ENCODE results near the gene MYH7. TPM values are rescaled to one million over a fixed set of nuclear protein-coding genes. Genes with fewer than 3 reads are reported as not detected.

The MYH7 gene
- total RNA-seq, 5 donors from 2014 or later (not counting 1 experiment from before 2014, with no cell fraction given) = not detected

- DNase-seq (no peak), ATAC-seq (replicated peaks in 1 of 4) (no peak)
- Mint-ChIP-seq H3K4me3 (no peak overlapping the region), H3K36me3 (no peaks in the 10 kb centered on the region), H3K9me3 (no peaks in the 10 kb centered on the region), H3K27me3 (peaks cover 31 to 46% of the 10 kb centered on the region in 2 donors), H3K27ac (no peak overlapping the region), H3K4me1 (peaks cover 0 to 5% (median 2%) of the 10 kb centered on the region in 3 donors)
- CTCF ChIA-PET = no interaction called here
- Histone ChIP-seq H3K36me3 (ENCODE audit: control insufficient read depth in 2 of 2, extremely low read depth in 1 of 2, insufficient read depth in 1 of 2, low read length in 1 of 2) (no peaks in the 10 kb centered on the region), H3K4me1 (ENCODE audit: control insufficient read depth in 1 of 2, extremely low read depth in 1 of 2, insufficient read depth in 2 of 2, low read length in 2 of 2) (peaks cover 0 to 2% of the 10 kb centered on the region in 2 experiments), H3K9me3 (no peaks in the 10 kb centered on the region), H3K4me3 (ENCODE audit: control insufficient read depth in 1 of 2, extremely low read depth in 1 of 2, low read length in 1 of 2) (no peak overlapping the region), H3K27me3 (replicated peaks in 1 of 2; ENCODE audit: control insufficient read depth in 2 of 2, extremely low read depth in 1 of 2, insufficient read depth in 2 of 2, low read length in 1 of 2) (peaks cover 11 to 50% of the 10 kb centered on the region in 2 experiments), H3K27ac (ENCODE audit: low read length) (no peak overlapping the region)
- POLR2A ChIA-PET = no interaction called here
- WGBS (ENCODE audit: insufficient coverage) = 3% methylated on average over 27 of the region's 51 CpGs
Measured at GRCh38 chr14:23365732-23366425, 69.6 kb downstream of the MYH7 start.

GRCh38 chr14:23365036-23365731 lies 70.3 kb downstream of the MYH7 start, which contains the start of gene EFS:
EFS (minus strand) TSS chr14:23365172; CDS start chr14:23365025, 147 bp downstream.
- Mint-ChIP-seq H3K4me3 (no peak within 1 kb of the TSS), H3K9me3 (no peaks in the 10 kb centered on the region), H3K4me1 (peaks cover 0 to 5% (median 2%) of the 10 kb centered on the region in 3 donors), H3K36me3 (no peaks in the 10 kb centered on the region), H3K27ac (no peak within 1 kb of the TSS), H3K27me3 (peaks cover 32 to 51% of the 10 kb centered on the region in 2 donors)
- H3K36me3 ChIP-seq (ENCODE audit: control insufficient read depth in 2 of 2, extremely low read depth in 1 of 2, insufficient read depth in 1 of 2, low read length in 1 of 2) = no peaks in the 10 kb centered on the region
- ATAC-seq (replicated peaks in 1 of 4) (no peak), DNase-seq (no peak)
- H3K27me3 ChIP-seq (replicated peaks in 1 of 2; ENCODE audit: control insufficient read depth in 2 of 2, extremely low read depth in 1 of 2, insufficient read depth in 2 of 2, low read length in 1 of 2) = peaks cover 11 to 49% of the 10 kb centered on the region in 2 experiments
- POLR2A ChIA-PET = no interaction called here
- WGBS (ENCODE audit: insufficient coverage) = 4% methylated on average over 66 of the region's 74 CpGs
- H3K9me3 ChIP-seq = no peaks in the 10 kb centered on the region
- no peak within 1 kb of the TSS for H3K4me3 ChIP-seq (ENCODE audit: control insufficient read depth in 1 of 2, extremely low read depth in 1 of 2, low read length in 1 of 2)
- no peak within 1 kb of the TSS for H3K27ac ChIP-seq (ENCODE audit: low read length)
- H3K4me1 ChIP-seq (ENCODE audit: control insufficient read depth in 1 of 2, extremely low read depth in 1 of 2, insufficient read depth in 2 of 2, low read length in 2 of 2) = peaks cover 0 to 2% of the 10 kb centered on the region in 2 experiments
- CTCF ChIA-PET = no interaction called here

GRCh38 chr14:23364164-23365035 lies 71.1 kb downstream of the MYH7 start:
- Histone ChIP-seq H3K36me3 (ENCODE audit: control insufficient read depth in 2 of 2, extremely low read depth in 1 of 2, insufficient read depth in 1 of 2, low read length in 1 of 2) (no peaks in the 10 kb centered on the region), H3K9me3 (no peaks in the 10 kb centered on the region), H3K27ac (ENCODE audit: low read length) (no peak overlapping the region), H3K4me1 (ENCODE audit: control insufficient read depth in 1 of 2, extremely low read depth in 1 of 2, insufficient read depth in 2 of 2, low read length in 2 of 2) (peaks cover 0 to 2% of the 10 kb centered on the region in 2 experiments), H3K27me3 (replicated peaks in 1 of 2; ENCODE audit: control insufficient read depth in 2 of 2, extremely low read depth in 1 of 2, insufficient read depth in 2 of 2, low read length in 1 of 2) (peaks cover 11 to 53% of the 10 kb centered on the region in 2 experiments), H3K4me3 (ENCODE audit: control insufficient read depth in 1 of 2, extremely low read depth in 1 of 2, low read length in 1 of 2) (no peak overlapping the region)
- H3K36me3 Mint-ChIP-seq = no peaks in the 10 kb centered on the region
- ChIA-PET POLR2A (no interaction called here), CTCF (no interaction called here)
- H3K27ac Mint-ChIP-seq = no peak overlapping the region
- 36% methylated on average over 17 of the region's 21 CpGs for WGBS (ENCODE audit: insufficient coverage)
- H3K9me3 Mint-ChIP-seq = no peaks in the 10 kb centered on the region
- H3K4me1 Mint-ChIP-seq = peaks cover 0 to 5% (median 2%) of the 10 kb centered on the region in 3 donors
- peaks cover 32 to 53% of the 10 kb centered on the region in 2 donors for H3K27me3 Mint-ChIP-seq
- ATAC-seq (replicated peaks in 1 of 4) = no peak
- no peak for DNase-seq
- H3K4me3 Mint-ChIP-seq = no peak overlapping the region

Other genes starting within 250 kb of the MYH7 start
- gene RNF212B, start 197.7 kb downstream of the MYH7 start, total RNA-seq = 1 to 10 TPM in 1 of 5 donors, not detected in 4; 1.1 TPM
- 10 to 100 TPM in 3 of 5 donors, 1 to 10 TPM in 2; 6.2 to 17.5 (median 15.1) TPM for gene HOMEZ, start 149.5 kb downstream of the MYH7 start, total RNA-seq
- 10 to 100 TPM; 40.8 to 72.6 (median 68.2) TPM for gene PPP1R3E, start 132.8 kb downstream of the MYH7 start, total RNA-seq
- gene BCL2L2, start 128.8 kb downstream of the MYH7 start, total RNA-seq = 1 to 10 TPM; 1.9 to 4.6 (median 2.2) TPM
- gene PABPN1, start 114.2 kb downstream of the MYH7 start, total RNA-seq = 100 to 1,000 TPM; 182 to 207 (median 186) TPM
- 10 to 100 TPM; 12.0 to 19.0 (median 17.3) TPM for gene SLC22A17, start 82.8 kb downstream of the MYH7 start, total RNA-seq
- gene EFS, start 70.5 kb downstream of the MYH7 start, total RNA-seq = under 1 TPM in 1 of 5 donors, not detected in 4; 0.15 TPM
- gene IL25, start 62.9 kb downstream of the MYH7 start, total RNA-seq = not detected
- not detected for gene CMTM5, start 58.6 kb downstream of the MYH7 start, total RNA-seq
- not detected for gene MYH6, start 27.4 kb downstream of the MYH7 start, total RNA-seq
- gene NGDN, start 34.0 kb upstream of the MYH7 start, total RNA-seq = 100 to 1,000 TPM in 2 of 5 donors, 10 to 100 TPM in 3; 56.5 to 121 (median 63.7) TPM
- 1 to 10 TPM in 1 of 5 donors, under 1 TPM in 4; 0.15 to 1.3 (median 0.44) TPM for gene ZFHX2, start 116.1 kb upstream of the MYH7 start, total RNA-seq
- 10 to 100 TPM; 13.3 to 26.4 (median 20.5) TPM for gene THTPA, start 120.6 kb upstream of the MYH7 start, total RNA-seq
- gene AP1G2, start 132.1 kb upstream of the MYH7 start, total RNA-seq = 100 to 1,000 TPM; 321 to 526 (median 484) TPM
- under 1 TPM in 2 of 5 donors, not detected in 3; 0.10 to 0.13 TPM for gene JPH4, start 143.1 kb upstream of the MYH7 start, total RNA-seq
- under 1 TPM in 4 of 5 donors, not detected in 1; 0.19 to 0.82 (median 0.52) TPM for gene DHRS2, start 200.7 kb upstream of the MYH7 start, total RNA-seq

Data from T-cell (primary cell).